HepG2 (cell line): ENCODE measurements around the gene ST6GALNAC2. TPM values are rescaled to one million over a fixed set of nuclear protein-coding genes. Genes with fewer than 3 reads are reported as not detected.

Source experiments
- ARNT ChIP-seq: fragments of 450-650 bp; IDR thresholded peaks from 2 replicates; pipeline ENCODE4 v1.6.1; 2017
- CREB1 ChIP-seq, 2 experiments: fragments of 450-650 bp in 1 of 2; IDR thresholded peaks; 2 replicates each; pipeline ENCODE4 v1.6.1; 2016 to 2017; ENCODE audit warnings: control low read depth in 1 of 2, mild to moderate bottlenecking in 1 of 2, missing compliant biosample characterization in 1 of 2, missing genetic modification characterization in 1 of 2
- KLF12 ChIP-seq: sonication (generic); formaldehyde crosslinking; IDR thresholded peaks from 2 replicates; pipeline ENCODE4 v1.4.0; 2020; ENCODE audit warnings: missing genetic modification reagents, borderline replicate concordance
- MAX ChIP-seq: IDR thresholded peaks from 2 replicates; pipeline ENCODE4 v1.6.1; 2012; ENCODE audit warnings: inconsistent platforms
- MXI1 ChIP-seq: IDR thresholded peaks from 3 replicates; pipeline ENCODE4 v1.6.1; 2012; ENCODE audit warnings: low read depth, low read length, inconsistent platforms, borderline replicate concordance
- NRL ChIP-seq: sonication (generic); formaldehyde crosslinking; IDR thresholded peaks from 2 replicates; pipeline ENCODE4 v1.5.0; 2020; ENCODE audit warnings: missing genetic modification reagents, mild to moderate bottlenecking, moderate library complexity, borderline replicate concordance
- TEAD3 ChIP-seq: optimal IDR thresholded peaks from 2 replicates; pipeline ENCODE3; 2016; ENCODE audit warnings: borderline replicate concordance
- THAP11 ChIP-seq: IDR thresholded peaks from 2 replicates; pipeline ENCODE4 v1.6.1; 2016; ENCODE audit warnings: missing biosample characterization, missing genetic modification reagents
- ZFX ChIP-seq: sonication (generic); formaldehyde crosslinking; IDR thresholded peaks from 2 replicates; pipeline ENCODE4 v1.4.0; 2020; ENCODE audit warnings: mild to moderate bottlenecking, low read depth, missing genetic modification reagents, moderate library complexity
- ZNF331 ChIP-seq: sonication (generic); formaldehyde crosslinking; IDR thresholded peaks from 2 replicates; pipeline ENCODE4 v1.4.0; 2020; ENCODE audit warnings: missing genetic modification reagents
- ZNF562 ChIP-seq: sonication (generic); formaldehyde crosslinking; IDR thresholded peaks from 2 replicates; pipeline ENCODE4 v1.8.0; 2022; ENCODE audit warnings: missing genetic modification reagents, borderline replicate concordance
- ZNF577 ChIP-seq: sonication (generic); formaldehyde crosslinking; IDR thresholded peaks from 2 replicates; pipeline ENCODE4 v1.4.0; 2020; ENCODE audit warnings: mild to moderate bottlenecking, low read depth, missing genetic modification reagents, borderline replicate concordance
- ZNF792 ChIP-seq: IDR thresholded peaks from 2 replicates; pipeline ENCODE4 v1.6.1; 2016
- polyA plus RNA-seq, 8 experiments: library from polyadenylated mRNA; depleted of rRNA in 3 of 8; stranded (reverse) in 7 of 8; unstranded in 1 of 8; fragments of >200 nt; fragmentation: Illumina TruSeq in 4 of 8; extraction: Trizol in 4 of 8; gene quantifications; 2 replicates each; pipeline versions ENCODE4 v1.2.1 to v1.2.3, GENCODE V29; 2011 to 2016; ENCODE audit warnings: low read depth in 4 of 8, missing spikeins in 1 of 8, mixed read lengths in 1 of 8; ENCODE audit not compliant: insufficient read depth in 1 of 8
- total RNA-seq, 5 experiments: library from RNA; depleted of rRNA; stranded (reverse); fragments of >200 nt; fragmentation: Illumina TruSeq; extraction: Trizol; gene quantifications; 2 replicates each; pipeline ENCODE4 v1.2.3, GENCODE V29; 2016; ENCODE audit warnings: low read depth in 1 of 5
- TF ChIP-seq, protein P1 (sequence below): sonication (generic); formaldehyde crosslinking; IDR thresholded peaks from 2 replicates; pipeline ENCODE4 v1.8.1; 2023; ENCODE audit warnings: mild to moderate bottlenecking, inconsistent platforms, moderate library complexity, missing genetic modification reagents, borderline replicate concordance
- TF ChIP-seq, protein P2 (sequence below), 2 experiments: sonication (generic) in 1 of 2; formaldehyde crosslinking in 1 of 2; IDR thresholded peaks; 2 replicates each; pipeline versions ENCODE4 v1.6.1 to v1.9.0; 2014 to 2022; ENCODE audit warnings: antibody characterized with exemption in 1 of 2, borderline replicate concordance in 1 of 2, inconsistent platforms in 1 of 2, low read depth in 1 of 2, missing genetic modification reagents in 1 of 2

Gene ST6GALNAC2
- total and polyA plus RNA-seq, 2 of the 13 experiments (the other 11 are each of a cell fraction or from before 2014, with no cell fraction given), result 0.12 to 0.49 TPM

DNA sequence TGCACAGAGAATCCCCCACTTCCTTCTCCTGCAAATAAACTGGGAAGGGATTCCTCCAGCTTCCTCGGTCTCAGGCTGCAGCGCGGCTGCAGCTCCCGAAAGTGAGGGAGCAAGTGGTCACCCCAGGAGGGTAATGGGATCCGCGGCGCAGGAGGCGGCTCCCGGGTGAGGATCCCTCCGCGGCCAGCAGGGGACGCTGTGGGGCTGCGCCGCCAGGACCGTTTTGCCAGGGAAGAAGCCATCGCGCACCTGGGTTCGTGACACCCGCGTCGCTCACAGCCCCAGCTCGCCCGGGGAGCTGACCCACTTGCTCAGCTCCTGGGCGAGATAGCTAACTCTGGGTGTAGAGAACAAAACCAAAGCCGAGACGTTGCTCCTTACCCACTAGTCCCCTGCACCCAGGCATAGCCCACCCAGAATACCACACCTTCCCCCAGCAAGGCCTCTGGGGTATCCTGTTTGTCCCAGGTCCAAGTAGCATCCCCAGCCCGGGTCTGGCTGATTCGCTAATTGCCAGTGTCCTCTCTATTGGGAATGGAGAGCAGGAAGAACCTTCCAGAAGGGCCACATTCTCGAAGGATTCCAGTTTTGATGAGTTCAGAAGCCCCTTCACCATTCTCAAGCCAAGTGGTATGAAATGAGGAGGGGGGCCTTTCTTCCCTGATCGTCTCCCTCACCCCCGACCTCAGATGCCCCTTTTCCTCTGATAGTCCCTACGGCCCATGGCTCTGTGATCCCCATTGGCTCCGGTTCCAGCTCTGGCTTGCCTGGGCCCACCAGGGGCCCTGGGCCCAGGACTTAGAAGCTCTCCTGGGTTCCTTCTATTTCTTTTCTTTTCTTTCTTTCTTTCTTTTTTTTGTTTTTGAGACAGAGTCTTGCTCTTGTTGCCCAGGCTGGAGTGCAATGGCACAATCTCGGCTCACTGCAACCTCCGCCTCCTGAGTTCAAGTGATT, 62.3 kb downstream of the ST6GALNAC2 start (continued):
- TF ChIP-seq NRL, result peak; percentile 35; the same call in 1 of the 2 replicates
- TF ChIP-seq MAX, result peak; percentile 75; the same call in 1 of the 2 replicates
- no peak for TF ChIP-seq ZNF562 (CRISPR knock-in tag)
- TF ChIP-seq TEAD3 (CRISPR knock-in tag), result peak; percentile 62
- peak; percentile 76 for TF ChIP-seq THAP11 (CRISPR knock-in tag)
- TF ChIP-seq CREB1 (IDR thresholded peaks at IDR 0.05), result no peak
- TF ChIP-seq CREB1 (CRISPR knock-in tag; IDR thresholded peaks at IDR 0.05), result no peak
- TF ChIP-seq ZFX (CRISPR knock-in tag), result peak; percentile 45
- TF ChIP-seq ARNT, result no peak
- TF ChIP-seq MXI1, result peak; percentile 60; the same call in 1 of the 3 replicates
- peak; percentile 70 for TF ChIP-seq ZNF331 (CRISPR knock-in tag)
- TF ChIP-seq ZNF577 (CRISPR knock-in tag), result peak; percentile 35; the same call in 1 of the 2 replicates
- TF ChIP-seq, protein P1, sequence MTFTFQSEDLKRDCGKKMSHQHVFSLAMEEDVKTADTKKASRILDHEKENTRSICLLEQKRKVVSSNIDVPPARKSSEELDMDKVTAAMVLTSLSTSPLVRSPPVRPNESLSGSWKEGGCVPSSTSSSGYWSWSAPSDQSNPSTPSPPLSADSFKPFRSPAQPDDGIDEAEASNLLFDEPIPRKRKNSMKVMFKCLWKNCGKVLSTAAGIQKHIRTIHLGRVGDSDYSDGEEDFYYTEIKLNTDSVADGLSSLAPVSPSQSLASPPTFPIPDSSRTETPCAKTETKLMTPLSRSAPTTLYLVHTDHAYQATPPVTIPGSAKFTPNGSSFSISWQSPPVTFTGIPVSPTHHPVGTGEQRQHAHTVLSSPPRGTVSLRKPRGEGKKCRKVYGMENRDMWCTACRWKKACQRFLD, result no peak
- TF ChIP-seq, protein P2, sequence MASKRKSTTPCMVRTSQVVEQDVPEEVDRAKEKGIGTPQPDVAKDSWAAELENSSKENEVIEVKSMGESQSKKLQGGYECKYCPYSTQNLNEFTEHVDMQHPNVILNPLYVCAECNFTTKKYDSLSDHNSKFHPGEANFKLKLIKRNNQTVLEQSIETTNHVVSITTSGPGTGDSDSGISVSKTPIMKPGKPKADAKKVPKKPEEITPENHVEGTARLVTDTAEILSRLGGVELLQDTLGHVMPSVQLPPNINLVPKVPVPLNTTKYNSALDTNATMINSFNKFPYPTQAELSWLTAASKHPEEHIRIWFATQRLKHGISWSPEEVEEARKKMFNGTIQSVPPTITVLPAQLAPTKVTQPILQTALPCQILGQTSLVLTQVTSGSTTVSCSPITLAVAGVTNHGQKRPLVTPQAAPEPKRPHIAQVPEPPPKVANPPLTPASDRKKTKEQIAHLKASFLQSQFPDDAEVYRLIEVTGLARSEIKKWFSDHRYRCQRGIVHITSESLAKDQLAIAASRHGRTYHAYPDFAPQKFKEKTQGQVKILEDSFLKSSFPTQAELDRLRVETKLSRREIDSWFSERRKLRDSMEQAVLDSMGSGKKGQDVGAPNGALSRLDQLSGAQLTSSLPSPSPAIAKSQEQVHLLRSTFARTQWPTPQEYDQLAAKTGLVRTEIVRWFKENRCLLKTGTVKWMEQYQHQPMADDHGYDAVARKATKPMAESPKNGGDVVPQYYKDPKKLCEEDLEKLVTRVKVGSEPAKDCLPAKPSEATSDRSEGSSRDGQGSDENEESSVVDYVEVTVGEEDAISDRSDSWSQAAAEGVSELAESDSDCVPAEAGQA (IDR thresholded peaks at IDR 0.05; ENCODE audit: low read depth), result 0 out of 2 replicates have a peak, but pooled peaks have one; percentile 45
- TF ChIP-seq, protein P2 (CRISPR knock-in tag; IDR thresholded peaks at IDR 0.05; ENCODE audit: borderline replicate concordance), result 0 out of 2 replicates have a peak, but pooled peaks have one; percentile 40
- TF ChIP-seq KLF12 (CRISPR knock-in tag), result no peak
- 0 out of 2 replicates have a peak, but pooled peaks have one; percentile 64 for TF ChIP-seq ZNF792 (CRISPR knock-in tag)
